HUDEP-2 (cell line): ENCODE data around the gene B3GALT5.
A peak's percentile ranks its signal among the peaks of the same experiment; 100 is the strongest.
"Not testable (repeated sequence)": the region's sequence is repeated elsewhere in the genome, so short reads cannot be mapped to it uniquely, and the experiment has no call there.

Experiments used
- DNase-seq, 76 experiments: peaks; one replicate each; lab custom pipeline; 2025; ENCODE audit not compliant: unreplicated experiment in 76 of 76; lab: John Stamatoyannopoulos, UW

The B3GALT5 gene

GRCh38 chr21:39686646-39687468 lies 74.1 kb downstream of the B3GALT5 start:
- DNase-seq, result no peak

- no peak for DNase-seq
Measured at GRCh38 chr21:39688010-39688409, 75.3 kb downstream of the B3GALT5 start.

DNA sequence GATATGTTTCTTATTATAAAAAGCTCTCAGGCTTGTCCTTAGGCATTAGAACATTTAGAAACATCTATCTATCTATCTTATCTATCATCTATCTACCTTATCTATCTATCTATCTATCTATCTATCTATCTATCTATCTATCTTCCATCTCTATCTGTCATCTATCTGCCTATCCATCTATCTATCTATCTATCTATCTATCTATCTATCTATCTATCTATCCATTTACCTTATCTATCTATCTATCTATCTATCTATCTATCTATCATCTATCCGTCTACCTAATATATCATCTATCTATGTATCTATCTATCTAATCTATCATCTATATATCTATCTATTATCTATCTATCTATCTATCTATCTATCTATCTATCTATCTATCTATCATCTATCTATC lies 77.1 kb downstream of the B3GALT5 start:
- not testable (repeated sequence) for DNase-seq

- DNase-seq, result no peak
Measured at GRCh38 chr21:39690454-39690853, 77.7 kb downstream of the B3GALT5 start.

DNA sequence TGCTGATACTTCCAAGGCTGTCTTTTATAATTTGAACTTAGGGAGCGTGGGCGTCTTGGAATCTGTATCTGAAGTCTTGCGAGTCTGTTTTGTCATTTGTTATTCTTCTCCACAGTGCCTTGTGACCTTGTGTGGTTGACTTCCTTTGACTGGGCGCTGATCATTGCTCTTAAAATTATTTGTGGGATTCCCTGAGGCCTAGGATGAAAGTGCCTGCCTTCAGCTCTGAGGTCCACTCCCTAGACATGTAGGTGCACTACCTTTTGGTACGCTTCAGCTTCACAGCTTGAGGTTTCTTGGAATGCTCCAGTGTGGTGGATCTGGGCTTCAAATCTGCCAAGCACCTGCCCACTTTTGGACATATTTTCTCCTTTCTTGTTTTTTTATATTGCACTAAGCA lies 82.0 kb downstream of the B3GALT5 start:
- no peak for DNase-seq

GRCh38 chr21:39696196-39696595 lies 83.5 kb downstream of the B3GALT5 start:
- DNase-seq, result no peak

- no peak for DNase-seq
Measured at GRCh38 chr21:39696618-39697017, 83.9 kb downstream of the B3GALT5 start.

DNA sequence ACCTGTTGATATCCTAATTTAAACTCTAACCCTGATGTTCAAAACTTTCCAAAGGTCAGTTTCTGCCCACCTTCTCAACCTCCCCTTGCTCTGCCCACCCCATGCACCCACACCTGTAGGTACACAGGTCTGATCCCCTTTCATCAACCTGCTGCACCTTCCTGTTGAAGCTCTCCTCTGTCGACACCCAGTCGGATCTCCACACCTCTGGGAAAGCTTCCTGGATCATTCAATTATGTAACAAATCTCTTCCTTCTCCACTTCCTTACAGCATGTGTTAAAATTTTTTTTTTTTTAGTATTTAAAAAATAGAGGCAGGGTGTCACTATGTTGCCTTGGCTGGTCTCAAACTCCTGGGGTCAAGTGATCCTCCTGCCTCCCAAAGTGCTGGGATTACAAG lies 87.6 kb downstream of the B3GALT5 start:
- no peak for DNase-seq

GRCh38 chr21:39703578-39703977 lies 90.8 kb downstream of the B3GALT5 start:
- DNase-seq, result no peak

DNA sequence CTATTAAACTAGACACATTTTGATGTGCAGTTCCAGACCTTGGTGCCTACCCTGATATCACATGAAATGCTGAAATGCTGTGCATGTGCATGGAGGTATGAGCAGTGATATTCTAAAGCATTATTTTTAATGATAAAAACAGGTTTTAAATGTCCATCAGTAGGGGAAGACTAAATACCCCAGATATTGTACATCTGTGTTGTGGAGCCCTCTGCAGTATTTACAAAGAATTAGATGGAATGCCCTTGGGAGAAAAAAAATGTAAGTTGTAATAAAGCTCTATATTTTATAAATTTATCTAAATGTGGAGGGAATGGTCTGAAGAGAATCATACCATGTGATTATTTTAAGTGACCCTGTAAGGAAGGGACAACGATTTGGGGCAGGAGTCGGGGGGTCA lies 93.1 kb downstream of the B3GALT5 start:
- no peak for DNase-seq

- no peak for DNase-seq
Measured at GRCh38 chr21:39707316-39707715, 94.6 kb downstream of the B3GALT5 start.

DNA sequence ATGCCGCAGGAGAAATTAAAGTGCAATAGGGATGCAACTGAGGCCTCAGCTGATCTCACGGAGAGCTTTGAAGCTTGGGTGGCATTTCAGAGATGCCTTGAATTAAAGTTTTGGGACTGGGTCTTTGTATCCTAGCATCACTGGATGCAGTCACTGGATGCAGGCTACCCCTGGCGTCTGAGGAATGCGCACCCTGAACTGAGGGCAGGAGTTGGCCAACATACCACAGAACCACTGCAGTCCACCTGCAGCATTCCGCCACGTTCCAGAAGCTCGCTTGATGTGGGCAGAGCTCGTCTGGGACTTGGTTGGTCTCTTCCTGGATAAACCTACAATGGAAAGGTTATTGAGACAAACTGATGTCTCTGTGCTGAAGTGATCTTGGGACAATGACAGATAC lies 98.1 kb downstream of the B3GALT5 start:
- DNase-seq, result no peak

GRCh38 chr21:39712273-39712672 lies 99.5 kb downstream of the B3GALT5 start:
- DNase-seq, result no peak

DNA sequence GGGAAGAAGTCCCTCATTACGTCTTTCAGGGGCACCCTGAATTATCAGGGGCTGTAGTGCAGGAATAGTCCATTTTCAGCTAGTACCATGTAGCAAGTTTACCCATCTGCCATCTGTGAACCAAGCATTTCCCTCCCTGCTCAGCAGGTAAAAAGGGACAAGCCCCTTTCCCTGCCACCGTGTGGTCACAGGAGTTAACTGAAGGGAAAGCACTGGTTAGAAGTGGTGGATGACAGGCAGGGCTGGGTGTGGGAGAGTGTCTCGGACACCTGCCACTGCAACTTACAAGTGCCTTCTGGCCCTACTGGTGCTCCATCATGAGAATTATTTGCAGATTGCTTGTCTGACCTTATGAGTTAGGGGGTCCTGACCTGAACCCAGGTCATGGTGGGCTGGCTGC lies 100.2 kb downstream of the B3GALT5 start:
- no peak for DNase-seq

- peak in 7 of 76 experiments; percentile 15 to 48 (median 24) for DNase-seq
Measured at GRCh38 chr21:39713905-39714304, 101.2 kb downstream of the B3GALT5 start.

- no peak for DNase-seq
Measured at GRCh38 chr21:39714331-39714730, 101.6 kb downstream of the B3GALT5 start.

- DNase-seq, result peak in 41 of 76 experiments; percentile 3 to 60 (median 27)
Measured at GRCh38 chr21:39715804-39716397, 103.2 kb downstream of the B3GALT5 start.

DNA sequence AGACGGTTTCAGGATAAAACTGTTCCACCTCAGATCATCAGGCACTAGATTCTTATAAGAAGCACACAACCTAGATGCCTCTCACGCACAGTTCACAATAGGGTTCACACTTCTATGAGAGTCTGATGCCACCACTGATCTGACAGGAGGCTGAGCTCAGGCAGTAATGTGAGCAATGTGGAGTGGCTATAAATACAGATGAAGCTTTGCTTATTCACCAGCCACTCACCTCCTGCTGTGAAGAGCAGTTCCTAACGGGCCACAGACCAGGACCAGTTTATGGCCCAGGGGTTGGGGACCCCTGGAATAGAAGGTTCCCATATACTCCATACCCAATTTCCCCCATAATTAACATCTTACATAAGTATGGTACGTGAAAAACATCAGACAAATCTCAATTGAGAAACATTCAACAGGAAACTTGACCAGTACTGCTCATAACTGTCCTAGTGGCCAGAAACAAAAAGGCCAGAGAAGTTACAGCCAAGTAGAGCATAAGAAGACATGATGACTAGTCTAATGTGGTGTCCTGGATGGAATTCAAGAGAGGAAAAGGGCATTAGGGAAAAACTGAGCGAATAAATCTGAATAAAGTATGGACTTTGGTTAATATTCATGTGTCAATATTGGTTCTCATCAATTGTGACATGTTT lies 107.5 kb downstream of the B3GALT5 start:
- DNase-seq, result no peak

GRCh38 chr21:39721885-39722284 lies 109.1 kb downstream of the B3GALT5 start:
- no peak for DNase-seq
